GM21737 (cell line): Measurements from ENCODE around the gene GNB1L.

ENCODE experiments used
- ATAC-seq: cut with Tn5 transposase; IDR thresholded peaks from one replicate; pipeline ENCODE4 v1.9.1; 2021; ENCODE audit warnings: mild to moderate bottlenecking, moderate library complexity; ENCODE audit not compliant: unreplicated experiment

The GNB1L gene

GRCh38 chr22:19765477-19766239, 89.0 kb downstream of the GNB1L start:
- ATAC-seq, result no peak

- no peak for ATAC-seq
Measured at GRCh38 chr22:19764636-19765476, 89.8 kb downstream of the GNB1L start.

DNA sequence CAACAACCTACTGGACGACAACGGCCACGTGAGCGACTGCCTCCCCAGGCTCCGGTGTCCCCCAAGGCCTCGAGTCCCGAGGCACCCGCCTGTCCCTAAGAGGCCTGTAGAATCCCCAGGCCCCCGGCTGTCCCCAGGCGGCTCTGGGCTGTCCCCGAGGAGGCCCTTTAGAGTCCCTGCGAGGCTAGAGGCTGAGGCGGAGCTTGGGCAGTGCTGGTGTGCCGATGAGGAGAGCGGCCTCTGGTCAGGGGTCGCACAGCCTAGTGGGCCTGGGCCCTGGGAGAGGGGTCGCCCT, 90.4 kb downstream of the GNB1L start:
- ATAC-seq, result no peak

- ATAC-seq, result no peak
Measured at GRCh38 chr22:19763458-19764298, 91.0 kb downstream of the GNB1L start.

DNA sequence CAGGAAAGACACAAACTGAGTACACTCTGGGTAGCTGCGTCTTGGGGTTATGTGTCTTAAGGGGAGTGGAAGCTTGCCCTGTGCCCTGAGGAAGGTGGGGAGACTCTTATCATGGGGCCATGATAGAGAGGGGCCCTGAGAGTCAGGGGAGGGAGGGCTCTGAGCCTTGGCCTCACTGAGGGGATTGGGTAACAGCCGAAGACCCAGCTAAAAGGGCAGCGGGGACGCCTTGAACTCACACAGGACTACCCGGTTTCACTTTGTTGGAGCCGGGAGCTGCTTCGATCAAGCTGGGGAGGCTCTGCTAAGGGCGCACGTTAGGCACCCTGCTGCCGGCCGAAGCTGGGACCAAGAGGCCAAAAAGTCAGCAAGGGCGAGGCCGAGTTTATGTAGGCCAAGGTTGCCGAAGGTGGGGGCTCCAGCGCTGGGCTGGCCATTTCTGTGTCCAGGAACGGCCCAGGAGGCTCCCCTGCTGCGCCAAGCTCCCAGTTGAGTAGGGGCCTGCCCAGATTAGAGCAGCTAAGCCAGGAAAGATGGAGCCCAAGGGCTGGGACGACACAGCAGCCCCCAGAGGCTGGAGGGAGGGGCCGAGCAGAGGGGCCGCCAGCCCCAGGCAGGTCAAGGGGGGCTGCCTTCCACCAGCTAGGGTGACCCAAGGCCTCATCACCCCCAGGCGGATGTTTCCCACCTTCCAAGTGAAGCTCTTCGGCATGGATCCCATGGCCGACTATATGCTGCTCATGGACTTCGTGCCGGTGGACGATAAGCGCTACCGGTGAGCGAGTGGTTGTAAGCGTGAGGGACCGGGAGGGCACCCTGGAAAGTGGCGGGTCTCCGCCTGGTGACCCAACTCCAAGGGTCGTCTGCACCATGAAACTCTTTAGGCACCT, 91.9 kb downstream of the GNB1L start:
- no peak for ATAC-seq

DNA sequence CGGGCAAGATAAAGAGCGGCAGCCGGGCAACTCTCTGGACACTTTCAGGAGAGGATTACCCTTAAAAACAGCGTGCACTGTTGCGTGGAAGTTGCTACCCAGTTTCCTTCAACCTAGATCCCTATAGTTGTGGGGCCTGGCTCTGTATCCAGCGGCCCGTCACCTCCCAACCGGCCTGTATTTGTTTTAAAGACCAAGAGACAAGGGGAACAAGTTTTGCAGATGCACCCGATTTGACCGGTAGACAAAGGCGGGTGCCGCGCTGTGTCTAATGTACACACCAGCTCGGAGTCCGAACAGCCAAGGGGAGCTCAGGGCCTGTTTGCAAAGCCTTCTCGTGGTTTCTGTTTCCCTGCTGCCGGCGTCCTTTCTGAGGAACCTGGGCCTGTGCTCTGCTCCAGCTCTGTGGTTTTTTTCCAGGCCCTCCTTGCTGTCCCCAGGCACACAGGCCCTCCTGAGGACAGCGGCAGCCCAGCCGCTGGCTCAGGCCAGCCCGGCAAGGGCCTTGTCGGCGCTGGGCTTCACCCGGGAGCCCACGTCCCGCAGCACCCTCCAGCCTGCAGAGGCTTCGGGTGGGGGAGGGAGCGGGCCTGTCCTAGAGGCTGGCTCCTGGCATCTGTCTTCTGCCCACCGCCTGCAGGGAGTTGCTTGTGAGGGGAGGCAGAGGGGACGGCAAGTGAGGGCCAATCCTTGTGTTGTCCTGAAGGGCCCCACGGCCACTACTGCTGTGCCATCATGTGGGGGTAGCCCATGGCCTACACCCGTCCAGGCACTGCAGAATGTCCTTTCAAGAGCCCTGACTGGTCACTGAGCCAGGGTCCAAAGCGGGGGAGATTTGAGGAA, 92.7 kb downstream of the GNB1L start:
- ATAC-seq, result no peak

GRCh38 chr22:19760951-19761724, 93.5 kb downstream of the GNB1L start:
- no peak for ATAC-seq

DNA sequence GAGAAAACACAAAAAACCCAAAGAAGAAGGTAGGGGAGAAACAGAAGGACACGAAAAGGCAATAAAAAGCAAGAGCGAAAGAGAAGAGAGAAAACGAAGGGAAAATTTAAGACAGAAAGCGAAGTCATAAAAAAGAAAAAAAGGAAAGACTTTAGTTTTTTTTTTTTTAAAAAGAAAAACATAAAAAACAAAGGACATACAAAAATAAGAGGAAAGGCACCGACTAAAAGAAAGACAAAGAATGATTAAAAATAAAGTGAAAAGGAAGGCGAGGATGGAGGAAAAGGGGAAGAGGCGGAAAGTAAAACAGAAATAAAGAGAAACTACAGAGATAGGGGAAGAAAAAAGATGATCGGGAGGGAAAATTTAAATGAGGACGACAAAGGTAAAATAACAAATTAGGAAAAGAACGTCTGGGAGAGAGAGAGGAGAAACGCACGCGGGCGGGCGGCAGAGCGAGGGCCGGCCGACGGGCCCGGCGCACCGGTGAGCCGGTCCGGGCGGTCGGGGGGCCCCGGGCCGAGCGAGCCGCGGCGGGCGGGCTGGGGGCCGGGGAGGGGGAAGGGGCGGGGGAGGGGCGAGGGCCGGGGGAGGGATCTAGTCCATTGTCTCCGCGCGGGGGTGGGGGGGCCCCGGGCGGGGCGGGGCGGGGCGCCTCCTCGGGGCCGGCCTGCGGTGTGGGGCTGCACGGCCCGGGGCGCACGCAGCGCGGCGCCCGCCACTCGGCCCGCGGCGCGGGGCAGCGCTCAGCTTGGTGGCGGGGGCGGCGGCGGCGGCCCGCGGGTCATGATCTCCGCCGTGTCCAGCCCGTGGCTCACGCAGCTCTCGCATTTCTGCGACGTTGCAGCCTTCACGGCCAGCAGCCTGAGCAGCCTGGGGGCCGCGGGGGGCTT, 94.4 kb downstream of the GNB1L start, which contains the start of gene TBX1:
TBX1 (plus strand) TSS at position 721 of the 893 bp plus-strand sequence; CDS start at position 787, 66 bp downstream.
- ATAC-seq, result no peak

DNA sequence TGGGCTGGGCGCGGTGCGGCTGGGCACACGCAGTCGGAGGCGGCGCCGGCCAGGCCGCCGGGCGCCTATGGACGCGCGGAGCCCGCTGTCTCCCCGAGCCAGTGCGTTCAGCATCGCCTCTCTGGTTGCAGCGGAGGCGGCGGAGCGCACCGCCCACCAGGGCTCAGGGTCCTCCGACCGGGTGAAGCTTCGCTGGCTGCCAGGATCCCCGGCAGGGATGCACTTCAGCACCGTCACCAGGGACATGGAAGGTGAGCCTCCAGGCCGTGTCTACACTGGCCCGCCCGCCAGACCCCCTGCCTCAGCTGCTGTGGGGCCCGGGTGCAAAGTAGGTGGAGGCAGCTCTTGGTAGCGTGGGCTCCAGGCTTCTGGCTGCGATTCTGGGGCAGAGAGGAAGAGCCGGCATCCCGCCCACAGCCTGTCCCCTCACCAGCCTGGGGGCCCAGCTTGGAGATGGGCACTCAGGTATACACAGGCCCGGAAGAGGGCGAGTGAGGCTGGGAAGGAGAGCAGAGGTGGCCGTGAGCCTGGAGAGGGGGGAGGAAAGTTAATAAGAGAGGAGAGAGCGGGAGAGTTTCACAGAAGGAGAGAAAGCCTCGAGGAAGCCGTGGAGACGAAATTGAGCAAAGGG, 95.1 kb downstream of the GNB1L start:
- no peak for ATAC-seq

DNA sequence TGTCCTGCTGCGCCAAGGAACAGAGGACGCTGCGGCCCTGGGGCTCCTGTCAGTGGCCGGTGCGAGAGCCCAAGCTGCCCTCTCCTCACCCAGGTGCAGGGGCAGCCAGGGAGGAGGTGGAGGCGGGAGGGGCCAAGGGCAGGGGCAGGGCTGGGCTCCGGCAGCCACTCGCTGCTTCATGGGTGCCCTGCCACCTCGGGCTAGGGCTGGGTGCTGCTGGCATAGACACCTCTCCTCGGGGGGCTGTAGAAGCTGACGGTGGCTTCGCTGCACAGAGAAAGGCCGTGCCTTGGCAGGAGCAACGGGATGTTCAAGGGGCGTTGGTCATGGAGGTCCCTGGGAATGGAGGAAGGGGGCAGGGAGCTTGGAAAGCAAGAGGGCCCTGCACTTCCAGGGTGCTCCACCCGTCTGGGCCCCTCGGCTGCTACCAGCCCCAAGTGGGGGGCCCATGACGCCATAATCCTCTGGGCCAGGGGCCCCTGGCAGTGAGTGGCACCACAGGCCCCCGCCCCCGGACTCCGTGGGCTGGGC, 95.7 kb downstream of the GNB1L start:
- no peak for ATAC-seq

DNA sequence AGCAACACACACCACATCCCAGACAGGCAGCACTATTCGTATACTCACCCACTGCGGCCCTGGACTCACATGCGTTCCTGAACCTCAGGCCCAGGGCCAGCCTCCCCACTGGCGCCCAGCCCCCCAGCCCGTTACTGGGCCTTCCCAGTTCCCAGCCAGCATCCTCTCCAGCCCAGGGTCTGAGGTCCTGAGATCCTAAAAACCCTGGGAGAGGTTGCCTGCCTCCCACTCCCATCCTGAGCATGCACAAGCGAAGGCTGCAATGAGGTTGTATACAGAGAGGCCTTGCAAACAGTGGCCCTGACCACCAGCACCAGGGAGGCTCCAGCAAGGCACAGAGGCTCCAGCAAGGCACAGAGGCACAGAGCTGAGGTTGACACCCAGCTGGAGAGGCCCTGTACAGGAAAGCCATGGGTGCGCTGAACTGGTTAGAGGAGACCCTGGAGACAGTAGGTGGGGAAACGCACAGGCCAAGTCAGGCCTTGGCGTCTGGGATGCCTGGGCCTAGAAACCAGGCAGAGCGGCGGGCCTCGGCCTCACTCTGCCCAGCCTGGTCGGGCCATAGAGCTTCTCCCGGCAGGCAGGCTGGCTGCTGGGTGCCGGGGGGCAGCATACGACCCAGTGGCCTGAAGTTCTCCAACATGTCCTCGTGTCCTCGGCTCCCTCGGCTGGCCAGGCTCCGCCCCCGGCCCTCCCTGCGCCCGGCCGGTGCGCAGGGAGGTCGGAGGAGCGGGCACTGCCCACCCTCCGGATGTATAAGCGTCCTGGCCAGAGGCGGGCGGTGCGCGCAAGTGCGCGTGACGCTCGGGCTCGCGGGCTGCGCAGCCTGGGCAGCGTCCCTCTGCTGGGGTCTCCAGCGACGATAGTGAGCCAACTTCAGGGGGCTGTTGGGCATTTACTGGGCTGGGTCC, 96.4 kb downstream of the GNB1L start:
- no peak for ATAC-seq

DNA sequence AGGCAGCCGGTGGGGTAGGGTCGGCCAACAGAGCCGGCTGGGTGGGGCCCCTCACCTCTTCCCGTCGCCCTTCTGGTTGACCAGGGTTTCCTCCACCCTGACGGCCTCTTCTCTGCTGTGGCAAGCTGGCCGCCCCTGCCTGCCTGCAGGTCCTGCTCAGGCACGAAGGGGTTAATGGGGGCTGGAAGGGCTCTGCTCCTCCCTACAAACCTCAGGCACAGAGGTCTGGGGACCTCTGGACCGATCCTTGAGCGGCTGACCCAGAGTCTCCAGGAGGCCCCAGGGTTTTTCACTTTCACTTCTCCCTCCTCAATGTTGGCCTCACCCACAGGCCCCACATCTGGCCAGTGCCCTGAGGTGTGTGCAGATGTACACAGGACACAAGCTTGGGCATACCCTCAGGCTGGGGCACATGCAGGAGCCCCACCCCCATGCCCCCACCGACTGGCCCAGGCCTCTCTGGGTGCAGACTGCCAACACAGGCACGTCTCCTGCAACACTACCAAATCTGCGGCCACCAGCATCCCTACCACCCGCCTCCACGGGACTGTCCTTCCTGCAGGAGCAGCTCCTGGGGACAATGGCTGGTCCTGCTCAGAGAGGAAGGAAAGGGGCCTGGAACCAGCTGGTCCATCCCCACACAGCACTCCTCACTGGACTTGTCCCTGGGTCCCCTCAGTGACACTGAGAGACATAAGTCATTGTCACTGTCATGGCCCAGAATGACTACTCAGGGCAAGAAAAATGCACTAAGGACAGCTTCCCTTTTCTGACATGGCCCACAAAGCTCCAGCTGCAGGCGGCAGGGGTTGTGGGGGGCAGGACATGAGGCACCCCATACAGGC, 97.3 kb downstream of the GNB1L start:
- no peak for ATAC-seq

DNA sequence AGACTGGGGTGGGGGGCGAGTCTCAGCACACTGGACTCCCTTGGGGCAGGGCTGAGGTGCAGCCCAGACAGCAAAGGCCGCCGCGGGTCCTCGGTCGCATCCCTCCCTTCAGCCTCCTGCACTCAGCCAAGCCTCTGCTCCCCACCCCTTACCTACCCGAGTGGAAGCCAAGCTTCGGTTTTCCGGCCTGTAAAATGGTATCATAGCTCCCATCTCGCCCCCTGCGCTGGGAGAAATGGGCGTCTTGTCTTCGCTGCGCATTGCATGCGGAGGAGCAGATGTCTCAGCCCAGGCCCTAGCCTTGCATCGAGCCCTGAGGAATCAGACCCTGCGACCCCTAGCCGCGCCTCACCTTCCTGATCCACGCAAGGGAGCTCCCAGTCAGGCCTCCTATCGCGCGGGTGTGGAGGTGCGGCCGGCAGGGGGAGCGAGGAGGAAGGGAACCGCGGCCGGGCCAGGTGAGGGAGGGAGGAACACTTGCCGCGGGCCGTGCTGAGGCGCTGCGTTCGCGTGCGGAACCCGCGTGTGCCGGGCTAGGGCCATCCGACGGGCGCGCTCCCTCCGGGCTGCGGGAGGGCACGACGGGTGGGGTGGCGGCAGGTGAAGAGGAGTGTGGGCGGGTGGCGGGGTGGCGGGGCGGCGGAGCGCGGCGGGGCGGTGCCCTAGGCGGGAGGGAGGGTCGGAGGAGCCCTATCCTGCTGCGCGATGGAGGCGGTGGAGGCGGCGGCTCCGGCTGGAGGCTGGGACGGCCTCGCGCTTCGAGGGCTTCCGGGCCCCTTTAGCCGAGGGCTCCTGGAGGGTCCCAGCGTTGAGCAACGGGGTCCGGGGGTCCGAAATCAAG, 98.2 kb downstream of the GNB1L start:
- ATAC-seq, result no peak

GRCh38 chr22:19755722-19756287, 98.9 kb downstream of the GNB1L start:
- ATAC-seq, result no peak
